HG03439 (cell line): ENCODE measurements around the gene ATP2B2.

Experiments used
- ATAC-seq: cut with Tn5 transposase; IDR thresholded peaks from one replicate; pipeline ENCODE4 v1.9.1; 2021; ENCODE audit warnings: mild to moderate bottlenecking, moderate library complexity; ENCODE audit not compliant: unreplicated experiment

ATP2B2 gene

DNA sequence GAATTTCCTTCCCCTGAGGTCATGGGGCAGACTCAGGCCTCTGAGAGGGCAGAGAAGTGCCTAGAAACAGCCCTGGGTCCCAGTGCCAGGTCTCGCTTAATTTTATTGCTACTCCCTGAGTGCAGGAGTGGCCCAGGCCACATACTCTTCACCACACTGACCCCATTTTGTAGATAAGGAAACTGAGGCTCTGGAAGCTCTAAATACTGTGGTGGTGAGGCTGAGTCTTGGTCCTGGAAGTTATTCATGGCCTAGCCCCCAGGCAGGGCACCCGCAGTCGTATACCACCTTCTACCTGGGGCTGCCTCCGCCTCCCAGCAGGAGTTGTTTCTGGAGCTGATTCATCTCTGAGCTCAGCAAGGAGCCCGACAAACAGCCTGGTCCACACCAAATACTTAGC lies 9.8 kb downstream of the ATP2B2 start:
- no peak for ATAC-seq

DNA sequence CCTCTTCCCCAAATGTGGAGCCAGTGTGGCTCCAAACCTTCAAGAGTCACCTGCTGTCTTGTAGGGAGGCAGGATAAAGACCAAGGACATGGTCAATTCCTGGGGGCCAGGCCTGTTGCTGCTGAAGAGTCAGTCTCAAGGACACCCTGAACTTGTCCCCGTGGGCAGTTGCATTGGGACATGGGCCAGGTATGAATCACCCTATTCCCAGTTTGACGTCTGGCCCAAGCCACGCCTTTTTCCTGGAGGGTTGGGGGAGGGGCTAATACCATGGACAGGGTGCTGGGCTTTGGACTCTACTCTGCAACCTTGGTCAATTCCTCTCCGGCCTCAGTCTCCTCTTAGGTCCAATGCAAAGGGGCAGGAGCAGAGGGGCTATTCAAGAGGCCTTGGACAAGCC lies 10.4 kb downstream of the ATP2B2 start:
- ATAC-seq: no peak

- ATAC-seq: no peak
Measured at GRCh38 chr3:10494180-10494579, 11.2 kb downstream of the ATP2B2 start.

DNA sequence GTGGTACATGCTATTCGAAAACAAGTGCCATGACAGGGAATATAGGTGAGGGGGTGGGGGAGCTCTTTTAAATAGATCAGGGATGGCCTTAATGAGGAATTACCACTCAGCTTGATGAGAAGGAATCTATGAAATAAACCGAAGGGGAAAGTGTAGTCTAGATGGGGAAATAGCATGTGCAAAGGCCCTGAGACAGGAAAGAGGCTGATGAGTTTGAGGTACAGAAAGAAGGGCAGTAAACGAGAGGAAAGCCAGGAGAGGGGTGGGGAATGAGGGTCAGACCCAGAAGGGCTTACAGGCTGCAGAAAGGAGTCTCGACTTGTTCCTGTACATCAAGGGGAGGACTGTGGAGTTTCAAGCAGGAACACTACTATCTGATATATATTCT lies 12.2 kb downstream of the ATP2B2 start:
- ATAC-seq: no peak

DNA sequence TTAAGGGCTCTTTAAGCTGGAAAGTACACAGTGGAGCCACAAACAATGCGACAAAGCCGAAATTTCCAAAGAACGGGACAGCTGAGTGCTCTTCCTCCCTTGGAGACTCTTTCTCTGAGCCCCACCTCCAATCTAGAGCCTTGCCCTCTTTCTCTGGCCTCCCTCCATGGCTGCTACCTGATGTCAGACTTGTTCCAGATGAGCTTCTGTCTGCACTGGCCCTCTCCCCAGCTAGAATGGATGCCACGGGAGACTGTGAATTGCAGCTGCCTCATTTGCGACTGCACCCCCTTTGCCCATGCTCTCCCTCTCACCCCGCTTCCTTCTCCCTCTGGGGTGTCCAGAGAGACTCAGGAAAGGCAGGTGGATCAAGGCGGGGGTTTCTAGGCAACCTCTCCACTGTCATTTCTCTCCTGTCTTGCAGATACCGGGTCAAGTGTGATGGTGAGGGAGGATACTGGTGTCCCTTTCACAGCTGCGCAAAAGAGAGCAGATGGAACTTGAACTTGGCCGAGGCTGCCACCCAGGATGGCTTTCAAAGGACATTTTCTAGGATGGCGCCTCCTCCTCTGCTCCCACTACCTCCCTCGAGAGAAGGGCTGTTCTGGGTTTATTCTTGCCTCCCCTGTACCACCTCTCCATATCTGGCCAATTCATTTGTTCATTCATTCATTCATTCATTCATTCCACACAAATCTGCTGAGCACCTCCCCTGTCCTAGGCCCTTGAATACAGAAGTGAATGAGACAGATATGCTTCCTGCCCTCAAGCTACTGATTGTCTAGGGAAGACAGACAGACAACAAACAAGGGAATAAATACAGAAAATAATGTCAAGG lies 12.8 kb downstream of the ATP2B2 start:
- ATAC-seq: no peak

DNA sequence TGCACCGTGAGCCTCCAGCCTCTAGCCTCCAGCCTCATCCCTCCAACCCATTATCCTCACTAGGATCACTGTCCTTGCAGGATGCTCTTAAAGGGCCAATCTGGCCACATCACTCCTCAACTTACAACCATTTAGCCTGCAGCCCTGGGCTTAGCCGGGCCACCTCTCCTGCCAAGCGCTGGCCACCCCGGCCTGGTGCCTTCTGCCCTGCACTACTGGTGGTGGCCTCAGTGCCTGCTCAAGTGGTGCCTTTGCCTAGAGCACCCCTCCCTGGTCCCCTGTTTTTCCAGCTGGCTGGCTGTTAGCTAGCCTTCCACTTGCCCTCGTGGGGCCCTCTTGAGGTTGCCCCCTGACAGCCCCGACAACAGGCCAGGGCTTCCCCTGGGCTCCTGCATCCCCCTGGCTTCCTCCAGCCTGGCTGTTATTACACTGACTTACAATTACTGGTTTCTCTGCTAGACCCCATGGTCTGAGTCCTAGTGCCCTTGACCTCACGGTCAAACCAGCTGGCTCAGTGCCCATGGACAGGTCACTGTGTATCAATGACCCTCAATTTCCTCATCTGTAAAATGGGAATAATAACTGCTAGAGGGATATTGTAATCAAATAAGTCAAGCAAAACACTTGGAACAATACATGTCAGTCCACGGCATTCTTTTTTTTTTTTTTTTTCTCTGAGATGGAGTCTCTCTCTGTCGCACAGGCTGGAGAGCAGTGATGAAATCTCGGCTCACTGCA lies 15.5 kb downstream of the ATP2B2 start:
- no peak for ATAC-seq

GRCh38 chr3:10487988-10488633 lies 17.3 kb downstream of the ATP2B2 start:
- no peak for ATAC-seq

DNA sequence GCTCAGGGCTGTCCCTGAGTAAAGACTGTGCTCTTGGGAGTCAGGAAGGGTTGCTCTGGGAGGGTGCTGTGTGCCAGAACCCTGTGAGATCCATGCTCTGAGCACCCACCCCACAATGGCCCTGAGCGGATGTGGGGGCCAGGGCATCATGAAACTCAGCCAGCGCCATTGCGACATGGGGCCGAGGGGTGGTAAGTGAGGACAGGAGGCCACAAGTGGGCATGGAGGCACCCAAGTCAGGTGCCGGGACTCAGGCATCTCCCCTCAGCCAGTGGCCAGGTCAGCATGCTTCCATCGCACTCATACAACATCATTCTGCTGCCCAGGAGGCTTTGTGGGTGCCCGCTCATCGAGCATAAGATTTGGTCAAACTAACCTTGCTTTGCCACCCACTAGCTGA lies 19.6 kb downstream of the ATP2B2 start:
- no peak for ATAC-seq

GRCh38 chr3:10485380-10485779 lies 20.0 kb downstream of the ATP2B2 start:
- no peak for ATAC-seq

DNA sequence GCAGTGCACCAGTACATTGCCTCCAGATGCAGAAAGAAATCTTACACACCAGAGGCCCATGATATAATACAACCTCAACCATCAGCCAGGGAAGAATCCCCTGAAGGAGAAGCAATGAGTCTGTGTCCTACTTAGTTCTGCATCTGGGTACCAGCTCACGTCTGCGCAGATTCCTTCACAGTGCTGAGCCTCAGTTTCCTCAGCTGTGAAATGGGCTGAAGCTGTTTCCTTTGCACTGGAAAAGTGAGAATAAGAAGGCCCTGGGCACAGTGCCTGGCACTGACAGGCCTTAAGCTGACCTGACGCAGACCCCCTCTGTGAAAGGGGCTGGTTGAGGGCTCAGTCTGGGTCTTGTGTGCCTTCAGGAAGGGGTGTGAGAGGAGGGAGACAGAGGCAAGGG lies 20.7 kb downstream of the ATP2B2 start:
- no peak for ATAC-seq

- no peak for ATAC-seq
Measured at GRCh38 chr3:10483686-10484345, 21.6 kb downstream of the ATP2B2 start.

- ATAC-seq: no peak
Measured at GRCh38 chr3:10483364-10483675, 22.1 kb downstream of the ATP2B2 start.

DNA sequence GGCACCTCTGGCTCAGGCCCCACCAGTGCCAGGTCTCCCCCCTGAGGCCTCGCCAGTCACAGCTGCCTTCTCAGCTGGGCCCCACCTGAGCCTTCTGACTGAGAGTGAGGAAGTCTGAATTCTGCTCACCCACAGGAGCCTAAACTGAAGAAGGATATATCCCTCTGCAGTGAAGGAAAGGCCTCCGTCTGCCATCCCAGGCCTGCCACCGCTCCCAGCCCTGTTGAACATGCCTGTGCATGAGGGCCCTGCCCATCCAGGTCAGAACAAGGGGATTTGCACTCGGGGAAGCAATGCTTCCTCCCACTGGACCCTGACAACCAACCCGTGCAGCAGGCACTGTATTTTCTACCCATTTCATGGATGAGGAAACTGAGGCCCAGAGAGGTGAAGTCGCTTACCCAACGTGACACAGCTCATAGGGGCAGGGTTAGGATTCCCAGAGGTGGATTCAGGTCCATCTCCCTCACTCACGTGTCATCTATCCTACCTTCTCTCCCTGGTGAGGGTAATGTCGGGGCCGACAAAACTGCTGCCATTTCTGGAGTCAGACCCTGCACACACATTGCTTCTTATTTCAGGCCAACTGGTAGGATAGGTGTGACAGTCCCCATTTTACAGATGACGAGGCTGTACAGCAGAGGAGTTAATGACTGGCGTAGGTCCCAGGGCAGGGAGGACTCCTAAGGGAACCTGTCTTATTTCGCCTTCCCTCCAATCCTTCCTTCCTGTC lies 22.6 kb downstream of the ATP2B2 start:
- no peak for ATAC-seq

- no peak for ATAC-seq
Measured at GRCh38 chr3:10480871-10481378, 24.5 kb downstream of the ATP2B2 start.

- no peak for ATAC-seq
Measured at GRCh38 chr3:10479311-10479710, 26.1 kb downstream of the ATP2B2 start.

- no peak for ATAC-seq
Measured at GRCh38 chr3:10475983-10476382, 29.4 kb downstream of the ATP2B2 start.

- no peak for ATAC-seq
Measured at GRCh38 chr3:10474847-10475246, 30.5 kb downstream of the ATP2B2 start.

- ATAC-seq: no peak
Measured at GRCh38 chr3:10474275-10474646, 31.1 kb downstream of the ATP2B2 start.

- ATAC-seq: no peak
Measured at GRCh38 chr3:10473581-10474274, 31.7 kb downstream of the ATP2B2 start.

- ATAC-seq: no peak
Measured at GRCh38 chr3:10472877-10473440, 32.4 kb downstream of the ATP2B2 start.
